ENCODE results near the gene GSTA3. TPM values are rescaled to one million over a fixed set of nuclear protein-coding genes. Genes with fewer than 3 reads are reported as not detected.
A peak's percentile ranks its signal among the peaks of the same experiment; 100 is the strongest.

The GSTA3 gene
- total and polyA plus RNA-seq, 2 of the 4 experiments (the other 2 are of a cell fraction), result not detected

GRCh38 chr6:52910091-52910490, 593 bp upstream of the GSTA3 start:
- H2BK15ac ChIP-seq (ENCODE audit: low read depth, low read length), result no peak overlapping the region
- TF ChIP-seq POLR2A (IDR thresholded peaks at IDR 0.05; ENCODE audit: low read depth, low read length) (no peak), CTCF (conservative IDR thresholded peaks at IDR 0.05; ENCODE audit: low read depth, low read length) (no peak), CEBPB (IDR thresholded peaks at IDR 0.05; ENCODE audit: low read depth, low read length) (no peak), BHLHE40 (IDR thresholded peaks at IDR 0.05; ENCODE audit: low read depth, low read length) (no peak), FOS (IDR thresholded peaks at IDR 0.05; ENCODE audit: low read depth, low read length) (no peak), ELK1 (IDR thresholded peaks at IDR 0.05; ENCODE audit: borderline replicate concordance, low read depth, low read length) (no peak), RCOR1 (IDR thresholded peaks at IDR 0.05; ENCODE audit: insufficient replicate concordance, low read length) (no peak), USF2 (IDR thresholded peaks at IDR 0.05; ENCODE audit: low read depth, low read length) (no peak), NFE2L2 (IDR thresholded peaks at IDR 0.05; ENCODE audit: low read depth, low read length) (no peak), SMC3 (IDR thresholded peaks at IDR 0.05; ENCODE audit: low read depth, low read length) (no peak)
- DNase-seq (no peak), ATAC-seq (ENCODE audit: low read depth) (no peak)
- no peak overlapping the region for H3K56ac ChIP-seq (ENCODE audit: extremely low read depth, insufficient read depth, low read length)
- H3K4ac ChIP-seq (ENCODE audit: low read depth, low read length), result no peak overlapping the region
- BruUV-seq (replicated peaks), result no TSS peak
- no peak overlapping the region for H4K91ac ChIP-seq (ENCODE audit: insufficient read depth, low read depth, low read length)
- intact Hi-C loops (cut with micrococcal nuclease), result no loop called here
- no peak overlapping the region for H4K8ac ChIP-seq (ENCODE audit: low read depth in 2 of 2, low read length in 2 of 2)
- no peak overlapping the region for H3K14ac ChIP-seq (replicated peaks; ENCODE audit: low read depth, low read length)
- H3K23ac ChIP-seq (ENCODE audit: low read depth, low read length), result no peak overlapping the region
- no peak overlapping the region for H2AK9ac ChIP-seq (replicated peaks; ENCODE audit: low read depth, low read length, poor library complexity)
- H3K27me3 ChIP-seq (ENCODE audit: control insufficient read depth, insufficient read depth, low read length), result no peaks in the 10 kb centered on the region; the same call in 1 of the 2 replicates
- no peak overlapping the region for H2AK5ac ChIP-seq (ENCODE audit: low read depth, low read length)
- no peak overlapping the region for H3K9ac ChIP-seq (ENCODE audit: low read depth, low read length)
- CTCF ChIA-PET, result no interaction called here
- H3K36me3 ChIP-seq (ENCODE audit: control insufficient read depth, insufficient read depth, low read length), result no peaks in the 10 kb centered on the region
- POLR2A ChIA-PET (ENCODE audit: unreplicated experiment), result no interaction called here
- dilution Hi-C loops (cut with HindIII; ENCODE audit: low sequenced_read_pairs, unreplicated experiment), result no loop called here
- peak overlapping the region; percentile 59 for H2AFZ ChIP-seq (replicated peaks; ENCODE audit: low read length, poor library complexity)
- WGBS, 2 experiments (ENCODE audit: extremely low coverage in 2 of 2, insufficient read length in 1 of 2), result 80% methylated on average over 1 of the region's 4 CpGs; no CpG with 5 or more reads in 1 of the 2 experiments
- in situ Hi-C loops (cut with MboI; ENCODE audit: low sequenced_read_pairs), result no loop called here
- no peaks in the 10 kb centered on the region for H3K4me1 ChIP-seq (ENCODE audit: control insufficient read depth, insufficient read depth, low read length)
- H3K27ac ChIP-seq (ENCODE audit: insufficient read depth, low read length), result no peak overlapping the region
- no peak overlapping the region for H3K4me2 ChIP-seq (ENCODE audit: low read depth, low read length)
- no peaks in the 10 kb centered on the region for H3K79me1 ChIP-seq (ENCODE audit: low read depth in 1 of 2, low read length in 2 of 2)
- no peak overlapping the region for H4K5ac ChIP-seq (ENCODE audit: low read depth, low read length)
- no peaks in the 10 kb centered on the region; the same call in 1 of the 2 replicates for H3K9me3 ChIP-seq (ENCODE audit: control insufficient read depth, insufficient read depth, low read length)
- H3K4me3 ChIP-seq (ENCODE audit: insufficient read depth, low read depth, low read length), result no peak overlapping the region
- H2BK20ac ChIP-seq (ENCODE audit: low read depth, low read length), result no peak overlapping the region
- no peak overlapping the region for H2BK120ac ChIP-seq (ENCODE audit: low read depth, low read length)
- no peak overlapping the region for H3K18ac ChIP-seq (ENCODE audit: low read depth, low read length)
- H3K9me1 ChIP-seq (ENCODE audit: insufficient read depth, low read length), result no peaks in the 10 kb centered on the region
- H2BK5ac ChIP-seq (ENCODE audit: low read depth, low read length, poor library complexity, severe bottlenecking), result no peak overlapping the region
- no peaks in the 10 kb centered on the region for H4K20me1 ChIP-seq (ENCODE audit: insufficient read depth, low read length)

Measured in IMR-90 (cell line).